Mesodermal cell (in vitro differentiated cells): ENCODE measurements around the gene KDM6A.
"Not testable (repeated sequence)": the region's sequence is repeated elsewhere in the genome, so short reads cannot be mapped to it uniquely, and the experiment has no call there.

Source experiments
- H3K27ac ChIP-seq: 2 replicates; pipeline ENCODE4 v1.7.0; 2013; ENCODE audit warnings: mild to moderate bottlenecking, low read depth, low read length, moderate library complexity; ENCODE audit not compliant: severe bottlenecking
- H3K36me3 ChIP-seq: 2 replicates; pipeline ENCODE4 v1.7.1; 2013; ENCODE audit warnings: mild to moderate bottlenecking, low read length, moderate library complexity; ENCODE audit not compliant: control insufficient read depth, insufficient read depth
- H3K4me1 ChIP-seq: one replicate; pipeline ENCODE4 v1.7.1; 2013; ENCODE audit warnings: mild to moderate bottlenecking, low read length; ENCODE audit not compliant: insufficient read depth, control insufficient read depth, poor library complexity, severe bottlenecking
- H3K4me3 ChIP-seq: 2 replicates; pipeline ENCODE4 v1.7.0; 2013; ENCODE audit warnings: low read length, control low read depth, mild to moderate bottlenecking; ENCODE audit not compliant: insufficient read depth, poor library complexity, severe bottlenecking; ENCODE audit errors: extremely low read depth
- H3K9me3 ChIP-seq: 2 replicates; pipeline ENCODE4 v1.7.1; 2013; ENCODE audit warnings: mild to moderate bottlenecking, low read length, moderate library complexity; ENCODE audit not compliant: control insufficient read depth
- WGBS, 2 experiments: methylation state at CpG; one replicate each; pipeline ENCODE4 v1.1.5; 2013; ENCODE audit warnings: missing lambda C conversion rate in 2 of 2; ENCODE audit not compliant: insufficient coverage in 2 of 2; 5-methylcytosine and 5-hydroxymethylcytosine counted together

Gene KDM6A

GRCh38 chrX:44904542-44905115 lies 31.6 kb downstream of the KDM6A start:
- H3K4me3 ChIP-seq = no peak overlapping the region
- no CpG with 5 or more reads among the region's 4 CpGs for WGBS, 2 experiments
- H3K27ac ChIP-seq = no peak overlapping the region
- peaks cover 6% of the 10 kb centered on the region for H3K4me1 ChIP-seq
- no peaks in the 10 kb centered on the region for H3K36me3 ChIP-seq
- peaks cover 5% of the 10 kb centered on the region for H3K9me3 ChIP-seq

GRCh38 chrX:44906041-44906440 lies 33.1 kb downstream of the KDM6A start:
- Histone ChIP-seq H3K4me1 (peaks cover 6% of the 10 kb centered on the region), H3K9me3 (peaks cover 5% of the 10 kb centered on the region)
- WGBS, 2 experiments = no CpG with 5 or more reads among the region's 3 CpGs

GRCh38 chrX:44906542-44906941 lies 33.6 kb downstream of the KDM6A start:
- H3K9me3 ChIP-seq = peaks cover 5% of the 10 kb centered on the region
- 93% methylated on average over 3 of the region's 6 CpGs; no CpG with 5 or more reads in 1 of the 2 experiments for WGBS, 2 experiments
- no peaks in the 10 kb centered on the region for H3K36me3 ChIP-seq
- H3K27ac ChIP-seq = no peak overlapping the region
- H3K4me3 ChIP-seq = no peak overlapping the region
- H3K4me1 ChIP-seq = peaks cover 6% of the 10 kb centered on the region

More at GRCh38 chrX:44906041-44906440, 33.1 kb downstream of the KDM6A start:
- H3K4me3 ChIP-seq = no peak overlapping the region
- no peaks in the 10 kb centered on the region for H3K36me3 ChIP-seq
- H3K27ac ChIP-seq = no peak overlapping the region

DNA sequence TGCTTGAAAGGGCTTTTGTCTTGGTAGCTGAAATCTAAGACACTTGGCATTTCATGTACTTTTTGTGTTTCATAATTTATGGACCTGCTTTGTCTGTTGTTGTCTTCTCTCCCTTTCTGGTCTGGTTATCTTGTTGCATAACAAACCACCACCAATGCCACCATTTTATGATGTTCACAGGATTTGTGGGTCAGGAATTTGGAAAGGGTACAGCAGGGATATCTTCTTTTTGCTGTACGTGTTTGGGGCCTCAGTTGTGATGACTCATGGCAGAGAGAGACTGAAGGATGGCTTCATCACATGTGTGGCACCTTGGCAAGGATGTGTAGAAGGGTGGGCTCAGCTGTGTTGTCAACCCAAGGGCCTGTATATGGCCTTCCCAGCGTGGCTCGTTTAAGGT lies 35.2 kb downstream of the KDM6A start:
- Histone ChIP-seq H3K36me3 (no peaks in the 10 kb centered on the region), H3K27ac (no peak overlapping the region), H3K9me3 (no peaks in the 10 kb centered on the region), H3K4me3 (no peak overlapping the region), H3K4me1 (peaks cover 6% of the 10 kb centered on the region)
- WGBS, 2 experiments = 100% methylated on average over 1 of the region's 3 CpGs; no CpG with 5 or more reads in 1 of the 2 experiments

- Histone ChIP-seq H3K9me3 (no peaks in the 10 kb centered on the region), H3K27ac (no peak overlapping the region), H3K4me3 (no peak overlapping the region), H3K4me1 (peaks cover 6% of the 10 kb centered on the region), H3K36me3 (no peaks in the 10 kb centered on the region)
- WGBS, 2 experiments = no CpG with 5 or more reads among the region's 3 CpGs
These were observed 35.8 kb downstream of the KDM6A start for GRCh38 chrX:44908827-44909226.

DNA sequence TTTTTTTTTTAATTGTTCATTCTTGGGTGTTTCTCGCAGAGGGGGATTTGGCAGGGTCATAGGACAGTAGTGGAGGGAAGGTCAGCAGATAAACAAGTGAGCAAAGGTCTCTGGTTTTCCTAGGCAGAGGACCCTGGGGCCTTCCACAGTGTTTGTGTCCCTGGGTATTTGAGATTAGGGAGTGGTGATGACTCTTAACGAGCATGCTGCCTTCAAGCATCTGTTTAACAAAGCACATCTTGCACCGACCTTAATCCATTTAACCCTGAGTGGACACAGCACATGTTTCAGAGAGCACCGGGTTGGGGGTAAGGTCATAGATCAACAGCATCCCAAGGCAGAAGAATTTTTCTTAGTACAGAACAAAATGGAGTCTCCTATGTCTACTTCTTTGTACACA lies 37.5 kb downstream of the KDM6A start:
- H3K9me3 ChIP-seq, H3K4me3 ChIP-seq, H3K27ac ChIP-seq, H3K36me3 ChIP-seq: not testable (repeated sequence)
- peaks cover 11% of the 10 kb centered on the region for H3K4me1 ChIP-seq
- WGBS, 2 experiments = no CpG with 5 or more reads among the region's 4 CpGs

DNA sequence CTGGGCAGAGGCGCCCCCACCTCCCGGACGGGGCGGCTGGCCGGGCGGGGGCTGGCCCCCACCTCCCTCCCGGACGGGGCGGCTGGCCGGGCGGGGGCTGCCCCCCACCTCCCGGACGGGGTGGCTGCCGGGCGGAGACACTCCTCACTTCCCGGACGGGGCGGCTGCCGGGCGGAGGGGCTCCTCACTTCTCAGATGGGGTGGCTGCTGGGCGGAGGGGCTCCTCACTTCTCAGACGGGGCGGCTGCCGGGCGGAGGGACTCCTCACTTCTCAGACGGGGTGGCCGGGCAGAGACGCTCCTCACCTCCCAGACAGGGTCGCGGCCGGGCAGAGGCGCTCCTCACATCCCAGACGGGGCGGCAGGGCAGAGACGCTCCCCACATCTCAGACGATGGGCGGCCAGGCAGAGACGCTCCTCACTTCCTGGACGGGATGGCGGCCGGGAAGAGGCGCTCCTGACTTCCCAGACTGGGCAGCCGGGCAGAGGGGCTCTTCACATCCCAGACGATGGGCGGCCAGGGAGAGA lies 38.1 kb downstream of the KDM6A start:
- 99% methylated on average over 9 of the region's 45 CpGs; no CpG with 5 or more reads in 1 of the 2 experiments for WGBS, 2 experiments
- not testable (repeated sequence) for H3K4me3 ChIP-seq, H3K9me3 ChIP-seq, H3K36me3 ChIP-seq, H3K27ac ChIP-seq
- peaks cover 12% of the 10 kb centered on the region for H3K4me1 ChIP-seq

- no peak overlapping the region for H3K27ac ChIP-seq
- no peaks in the 10 kb centered on the region for H3K9me3 ChIP-seq
- H3K4me3 ChIP-seq = no peak overlapping the region
- peaks cover 12% of the 10 kb centered on the region for H3K4me1 ChIP-seq
- H3K36me3 ChIP-seq = no peaks in the 10 kb centered on the region
- WGBS, 2 experiments = 80% methylated on average over 1 of the region's 9 CpGs; no CpG with 5 or more reads in 1 of the 2 experiments
These were observed 40.9 kb downstream of the KDM6A start for GRCh38 chrX:44913656-44914531.

DNA sequence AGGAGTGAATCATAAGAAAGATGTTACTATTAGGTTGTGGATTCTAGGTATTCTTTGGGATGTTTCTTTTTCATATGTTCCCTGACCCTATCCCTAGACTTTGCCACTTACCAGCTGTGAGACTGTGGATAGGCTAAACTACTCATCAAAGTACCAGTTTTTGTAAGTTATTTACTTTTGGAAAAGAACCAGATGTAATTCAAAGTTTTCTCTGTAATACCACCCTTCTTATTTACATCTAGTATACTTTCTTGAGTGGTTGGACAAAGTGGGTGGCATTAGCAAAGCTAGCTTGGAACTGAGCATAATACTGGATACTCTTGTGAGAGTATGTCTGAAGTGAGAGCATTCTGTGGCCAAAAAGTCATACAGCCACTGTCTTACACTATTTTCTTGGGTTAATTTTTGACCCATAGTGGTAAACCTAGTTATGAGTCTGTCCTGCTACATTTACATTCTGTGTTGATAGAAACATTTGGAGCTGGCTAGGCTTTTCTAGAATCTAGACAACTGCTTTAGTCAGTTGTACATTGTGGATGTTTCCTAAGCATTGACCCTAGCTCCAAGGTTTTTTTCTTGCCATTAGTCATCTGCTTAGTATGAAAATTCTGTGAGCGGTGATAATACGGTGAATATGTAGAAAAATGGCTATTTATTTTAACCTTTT lies 41.7 kb downstream of the KDM6A start:
- Histone ChIP-seq H3K9me3 (no peaks in the 10 kb centered on the region), H3K4me1 (peaks cover 12% of the 10 kb centered on the region), H3K27ac (no peak overlapping the region), H3K4me3 (no peak overlapping the region), H3K36me3 (no peaks in the 10 kb centered on the region)
- WGBS, 2 experiments = no CpG with 5 or more reads among the region's 2 CpGs

GRCh38 chrX:44915361-44915868 lies 42.4 kb downstream of the KDM6A start:
- H3K4me3 ChIP-seq = no peak overlapping the region
- H3K9me3 ChIP-seq = no peaks in the 10 kb centered on the region
- 100% methylated on average over 1 to 6 of the region's 8 CpGs for WGBS, 2 experiments
- H3K4me1 ChIP-seq = peaks cover 12% of the 10 kb centered on the region
- no peak overlapping the region for H3K27ac ChIP-seq
- H3K36me3 ChIP-seq = no peaks in the 10 kb centered on the region
